Liver (tissue), 9 donors: ENCODE measurements around the gene LDHD. TPM values are rescaled to one million over a fixed set of nuclear protein-coding genes. Genes with fewer than 3 reads are reported as not detected.

ENCODE experiments used
- DNase-seq: peaks from one replicate; pipeline ENCODE4 v3.0.0-alpha.2; 2017; ENCODE audit warnings: low spot score
- H3K27ac ChIP-seq, 2 donors: one replicate each; pipeline ENCODE4 v1.7.0; 2013; ENCODE audit warnings: inconsistent platforms in 2 of 2, low read length in 2 of 2, control low read depth in 1 of 2, low read depth in 1 of 2, mild to moderate bottlenecking in 1 of 2
- H3K27me3 ChIP-seq, 4 donors: one replicate each; pipeline versions ENCODE4 v1.6.1 to v1.7.0; 2013; ENCODE audit warnings: low read length in 3 of 4, inconsistent platforms in 1 of 4, mild to moderate bottlenecking in 1 of 4, moderate library complexity in 1 of 4; ENCODE audit not compliant: control insufficient read depth in 4 of 4, insufficient read depth in 4 of 4
- H3K36me3 ChIP-seq, 4 donors: one replicate each; pipeline versions ENCODE4 v1.6.1 to v1.7.0; 2013; ENCODE audit warnings: low read length in 3 of 4, mild to moderate bottlenecking in 3 of 4, low read depth in 1 of 4, moderate library complexity in 1 of 4; ENCODE audit not compliant: control insufficient read depth in 4 of 4, insufficient read depth in 3 of 4
- H3K4me1 ChIP-seq, 4 donors: one replicate each; pipeline versions ENCODE4 v1.6.1 to v1.7.0; 2013; ENCODE audit warnings: low read length in 3 of 4, mild to moderate bottlenecking in 3 of 4, moderate library complexity in 1 of 4; ENCODE audit not compliant: control insufficient read depth in 4 of 4, insufficient read depth in 4 of 4
- H3K4me3 ChIP-seq, 3 donors: one replicate each; pipeline versions ENCODE4 v1.6.1 to v1.7.0; 2013; ENCODE audit warnings: low read length in 3 of 3, control low read depth in 1 of 3, low read depth in 1 of 3, mild to moderate bottlenecking in 1 of 3
- H3K9ac ChIP-seq, 2 donors: one replicate each; pipeline ENCODE4 v1.7.0; 2013; ENCODE audit warnings: low read length in 2 of 2, mild to moderate bottlenecking in 2 of 2, moderate library complexity in 2 of 2, control low read depth in 1 of 2, low read depth in 1 of 2
- H3K9me3 ChIP-seq, 4 donors: one replicate each; pipeline versions ENCODE4 v1.6.1 to v1.7.0; 2013; ENCODE audit warnings: low read length in 3 of 4; ENCODE audit not compliant: control insufficient read depth in 4 of 4
- EGR1 ChIP-seq, 2 donors: IDR thresholded peaks; 2 replicates each; pipeline ENCODE4 v1.6.1; 2016 to 2018; ENCODE audit warnings: antibody characterized with exemption in 2 of 2, low read depth in 2 of 2
- FOXA1 ChIP-seq: IDR thresholded peaks from 2 replicates; pipeline ENCODE4 v1.6.1; 2016; ENCODE audit warnings: antibody characterized with exemption
- FOXA2 ChIP-seq: IDR thresholded peaks from 2 replicates; pipeline ENCODE4 v1.6.1; 2016; ENCODE audit warnings: antibody characterized with exemption
- HNF4A ChIP-seq, 2 donors: conservative IDR thresholded peaks; 2 replicates each; pipeline ENCODE4 v1.6.1; 2016; ENCODE audit warnings: antibody characterized with exemption in 2 of 2, mild to moderate bottlenecking in 2 of 2
- JUND ChIP-seq, 2 donors: IDR thresholded peaks; 2 replicates each; pipeline ENCODE4 v1.6.1; 2016; ENCODE audit warnings: antibody characterized with exemption in 2 of 2
- NR2F2 ChIP-seq: IDR thresholded peaks from 2 replicates; pipeline ENCODE4 v1.6.1; 2016; ENCODE audit warnings: antibody characterized with exemption
- RAD21 ChIP-seq, 2 donors: IDR thresholded peaks; 2 replicates each; pipeline ENCODE4 v1.6.1; 2016; ENCODE audit warnings: antibody characterized with exemption in 2 of 2, mild to moderate bottlenecking in 2 of 2
- SP1 ChIP-seq: IDR thresholded peaks from 2 replicates; pipeline ENCODE4 v1.6.1; 2018; ENCODE audit warnings: antibody characterized with exemption, mild to moderate bottlenecking
- TAF1 ChIP-seq: conservative IDR thresholded peaks from 2 replicates; pipeline ENCODE4 v1.6.1; 2016; ENCODE audit warnings: antibody characterized with exemption, mild to moderate bottlenecking
- YY1 ChIP-seq: IDR thresholded peaks from 2 replicates; pipeline ENCODE4 v1.6.1; 2016; ENCODE audit warnings: antibody characterized with exemption, mild to moderate bottlenecking
- WGBS: extraction: QIAGEN DNeasy Blood & Tissue Kit; methylation state at CpG from one replicate; pipeline ENCODE4 v1.1.7; 2013; 5-methylcytosine and 5-hydroxymethylcytosine counted together
- polyA plus RNA-seq, 2 donors: library from polyadenylated mRNA; stranded (reverse) in 1 of 2; unstranded in 1 of 2; fragments of 200-250 nt in 1 of 2; fragments of >200 nt in 1 of 2; fragmentation: Nextera tagmentation in 1 of 2; extraction: Ambion mirVana in 1 of 2; gene quantifications; one replicate each; pipeline versions ENCODE4 v1.2.1 to v1.2.3, GENCODE V29; 2013 to 2015
- total RNA-seq, 2 donors: library from RNA; depleted of rRNA; stranded (reverse); fragments of >200 nt; gene quantifications; one replicate each; pipeline ENCODE4 v1.2.3, GENCODE V29; 2014
- TF ChIP-seq, protein P1 (sequence below): IDR thresholded peaks from 2 replicates; pipeline ENCODE4 v1.6.1; 2016; ENCODE audit warnings: antibody characterized with exemption
- TF ChIP-seq, protein P2 (sequence below): IDR thresholded peaks from 2 replicates; pipeline ENCODE4 v1.6.1; 2016; ENCODE audit warnings: antibody characterized with exemption
- TF ChIP-seq, protein P3 (sequence below): fragments of 150-350 bp; IDR thresholded peaks from 2 replicates; pipeline ENCODE4 v1.5.1; 2017; ENCODE audit warnings: improper control_type of control experiment, low read depth, low read length; ENCODE audit not compliant: missing input control
- donor health status: healthy.
- donor health status: healthy.
- donor health status: healthy.
- donor health status: healthy.
- donor health status: healthy.

LDHD gene
- total and polyA plus RNA-seq, 4 donors = 27.7 to 84.1 (median 76.3) TPM

DNA sequence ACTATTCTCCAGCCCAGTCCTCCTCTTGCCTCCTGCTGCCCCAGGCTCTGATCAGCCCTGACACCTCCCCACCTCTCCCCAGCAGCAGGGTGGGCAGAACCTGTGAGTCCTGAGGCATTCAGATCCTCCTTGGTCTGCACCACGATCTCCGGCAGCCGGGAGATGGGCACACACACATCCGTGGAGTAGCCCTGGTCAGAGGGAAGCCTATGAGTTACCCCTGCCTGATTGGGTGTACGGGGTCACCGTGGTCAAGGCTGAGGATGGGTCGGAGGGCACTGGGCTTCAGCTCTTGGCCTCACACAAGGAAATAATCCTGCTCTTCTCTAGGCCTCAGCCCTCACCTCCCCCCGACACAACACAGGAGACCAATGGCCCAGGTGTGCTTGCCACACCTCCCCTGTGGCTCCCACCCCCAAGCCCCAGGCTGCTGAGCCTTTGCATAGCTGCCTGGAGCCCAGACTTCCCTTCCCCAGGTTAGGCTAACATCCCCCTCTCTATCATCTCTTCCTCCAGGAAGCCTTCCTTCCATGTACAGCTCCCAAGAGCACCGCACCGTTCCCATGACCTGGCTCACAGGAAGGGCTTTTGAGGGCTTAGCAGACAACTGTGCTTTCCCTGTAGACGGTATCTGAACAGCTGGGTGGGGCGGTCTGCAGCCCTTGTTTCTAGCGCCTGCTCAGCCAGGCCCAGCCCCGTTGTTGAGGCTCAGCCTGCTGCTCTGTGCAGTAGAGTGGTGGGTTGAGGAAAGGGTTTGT lies 3.7 kb downstream of the LDHD start:
- no peak overlapping the region for H3K27ac ChIP-seq
- H3K27me3 ChIP-seq = no peaks in the 10 kb centered on the region
- no peak for DNase-seq
- 72% methylated on average over 14 of the region's 14 CpGs for WGBS
- peaks cover 0 to 9% (median 2%) of the 10 kb centered on the region in 4 donors for H3K36me3 ChIP-seq
- no peak for TF ChIP-seq FOXA1
- TF ChIP-seq, protein P1, sequence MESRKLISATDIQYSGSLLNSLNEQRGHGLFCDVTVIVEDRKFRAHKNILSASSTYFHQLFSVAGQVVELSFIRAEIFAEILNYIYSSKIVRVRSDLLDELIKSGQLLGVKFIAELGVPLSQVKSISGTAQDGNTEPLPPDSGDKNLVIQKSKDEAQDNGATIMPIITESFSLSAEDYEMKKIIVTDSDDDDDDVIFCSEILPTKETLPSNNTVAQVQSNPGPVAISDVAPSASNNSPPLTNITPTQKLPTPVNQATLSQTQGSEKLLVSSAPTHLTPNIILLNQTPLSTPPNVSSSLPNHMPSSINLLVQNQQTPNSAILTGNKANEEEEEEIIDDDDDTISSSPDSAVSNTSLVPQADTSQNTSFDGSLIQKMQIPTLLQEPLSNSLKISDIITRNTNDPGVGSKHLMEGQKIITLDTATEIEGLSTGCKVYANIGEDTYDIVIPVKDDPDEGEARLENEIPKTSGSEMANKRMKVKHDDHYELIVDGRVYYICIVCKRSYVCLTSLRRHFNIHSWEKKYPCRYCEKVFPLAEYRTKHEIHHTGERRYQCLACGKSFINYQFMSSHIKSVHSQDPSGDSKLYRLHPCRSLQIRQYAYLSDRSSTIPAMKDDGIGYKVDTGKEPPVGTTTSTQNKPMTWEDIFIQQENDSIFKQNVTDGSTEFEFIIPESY = no peak
- TF ChIP-seq JUND (IDR thresholded peaks at IDR 0.05) = no peak
- TF ChIP-seq RAD21 (IDR thresholded peaks at IDR 0.05) = no peak
- TF ChIP-seq YY1 = no peak
- no peak for TF ChIP-seq SP1
- TF ChIP-seq, protein P2, sequence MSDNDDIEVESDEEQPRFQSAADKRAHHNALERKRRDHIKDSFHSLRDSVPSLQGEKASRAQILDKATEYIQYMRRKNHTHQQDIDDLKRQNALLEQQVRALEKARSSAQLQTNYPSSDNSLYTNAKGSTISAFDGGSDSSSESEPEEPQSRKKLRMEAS = no peak
- H3K9me3 ChIP-seq = no peaks in the 10 kb centered on the region
- H3K4me3 ChIP-seq = no peak overlapping the region
- peaks cover 21 to 58% (median 42%) of the 10 kb centered on the region in 4 donors for H3K4me1 ChIP-seq
- H3K9ac ChIP-seq = no peak overlapping the region

DNA sequence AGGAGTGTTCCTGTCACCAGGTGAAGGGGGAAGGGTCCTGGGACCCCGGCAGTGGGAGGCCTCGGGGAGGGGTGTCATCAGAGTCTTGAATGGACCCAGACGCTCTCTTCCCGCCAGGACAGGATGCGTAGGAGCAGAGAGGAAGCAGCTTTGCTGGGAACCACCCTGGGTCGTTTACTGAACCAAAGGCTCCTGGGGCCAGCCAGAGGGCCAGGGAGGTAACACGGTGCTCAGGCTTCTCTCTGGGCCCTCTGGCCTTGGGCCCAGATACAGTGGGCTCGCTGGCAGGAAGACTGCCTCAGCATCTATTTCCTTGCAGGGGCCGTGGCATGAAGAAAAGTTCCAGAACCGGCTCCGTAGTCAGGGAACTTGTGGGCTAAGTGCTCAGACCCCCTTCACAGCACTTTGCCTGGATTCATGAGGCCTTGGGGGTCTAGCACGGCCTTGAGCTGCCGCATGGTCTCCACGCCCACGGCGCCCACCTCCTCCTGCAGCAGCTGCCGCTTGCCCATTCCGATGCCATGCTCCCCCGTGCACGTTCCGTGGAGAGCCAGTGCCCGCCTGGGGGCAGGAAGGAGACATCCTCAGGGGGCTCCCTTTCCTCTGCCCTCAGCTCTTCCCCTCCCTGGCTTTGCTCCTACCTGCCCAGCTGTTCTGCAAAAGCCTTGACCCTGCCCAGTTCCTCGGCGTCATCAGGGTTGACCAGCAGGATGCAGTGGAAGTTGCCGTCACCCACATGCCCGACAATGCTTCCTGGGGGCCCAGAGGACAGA lies 4.4 kb downstream of the LDHD start:
- TF ChIP-seq, protein P1 = no peak
- TF ChIP-seq EGR1 (IDR thresholded peaks at IDR 0.05; ENCODE audit: low read depth in 2 of 2) (no peak), SP1 (no peak), FOXA1 (no peak), TAF1 (no peak), NR2F2 (no peak), HNF4A (conservative IDR thresholded peaks at IDR 0.05) (no peak), FOXA2 (no peak)
- TF ChIP-seq, protein P3, sequence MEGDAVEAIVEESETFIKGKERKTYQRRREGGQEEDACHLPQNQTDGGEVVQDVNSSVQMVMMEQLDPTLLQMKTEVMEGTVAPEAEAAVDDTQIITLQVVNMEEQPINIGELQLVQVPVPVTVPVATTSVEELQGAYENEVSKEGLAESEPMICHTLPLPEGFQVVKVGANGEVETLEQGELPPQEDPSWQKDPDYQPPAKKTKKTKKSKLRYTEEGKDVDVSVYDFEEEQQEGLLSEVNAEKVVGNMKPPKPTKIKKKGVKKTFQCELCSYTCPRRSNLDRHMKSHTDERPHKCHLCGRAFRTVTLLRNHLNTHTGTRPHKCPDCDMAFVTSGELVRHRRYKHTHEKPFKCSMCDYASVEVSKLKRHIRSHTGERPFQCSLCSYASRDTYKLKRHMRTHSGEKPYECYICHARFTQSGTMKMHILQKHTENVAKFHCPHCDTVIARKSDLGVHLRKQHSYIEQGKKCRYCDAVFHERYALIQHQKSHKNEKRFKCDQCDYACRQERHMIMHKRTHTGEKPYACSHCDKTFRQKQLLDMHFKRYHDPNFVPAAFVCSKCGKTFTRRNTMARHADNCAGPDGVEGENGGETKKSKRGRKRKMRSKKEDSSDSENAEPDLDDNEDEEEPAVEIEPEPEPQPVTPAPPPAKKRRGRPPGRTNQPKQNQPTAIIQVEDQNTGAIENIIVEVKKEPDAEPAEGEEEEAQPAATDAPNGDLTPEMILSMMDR = no peak
- TF ChIP-seq, protein P2 = no peak
- H3K4me3 ChIP-seq = no peak overlapping the region
- H3K27me3 ChIP-seq = no peaks in the 10 kb centered on the region
- peaks cover 0 to 9% (median 2%) of the 10 kb centered on the region in 4 donors for H3K36me3 ChIP-seq
- no peak overlapping the region for H3K9ac ChIP-seq
- DNase-seq = no peak
- 59% methylated on average over 26 of the region's 26 CpGs for WGBS
- H3K9me3 ChIP-seq = no peaks in the 10 kb centered on the region
- peaks cover 21 to 56% (median 43%) of the 10 kb centered on the region in 4 donors for H3K4me1 ChIP-seq
- peak overlapping the region in 1 of 2 donors; percentile 4 for H3K27ac ChIP-seq
